SK-N-SH (cell line): ENCODE measurements around the gene MSH2. TPM values are rescaled to one million over a fixed set of nuclear protein-coding genes. Genes with fewer than 3 reads are reported as not detected.

Experiments
- CTCF ChIA-PET: fragments of 300-600, 350-600 bp; formaldehyde crosslinking; extraction: SDS; loops from one replicate; lab custom pipeline; 2021; lab: Yijun Ruan, JAX
- POLR2A ChIA-PET: fragments of 350-600 bp; sonication (Branson Sonifier 250); formaldehyde crosslinking; extraction: SDS; loops from one replicate; lab custom pipeline; 2020; ENCODE audit warnings: antibody characterized with exemption, inconsistent platforms; lab: Yijun Ruan, JAX
- DNase-seq: peaks from one replicate; pipeline ENCODE4 v3.0.0; 2012
- H2AFZ ChIP-seq: fragments of 200-600 bp; sonication (generic); 2 replicates; pipeline ENCODE4 v1.8.1; 2016; ENCODE audit warnings: antibody characterized with exemption, mild to moderate bottlenecking, low read depth
- H3F3A ChIP-seq: fragments of 200-600 bp; sonication (generic); replicated peaks from 2 replicates; pipeline ENCODE3; 2016; ENCODE audit warnings: antibody characterized with exemption, mild to moderate bottlenecking; ENCODE audit not compliant: insufficient read depth
- H3K27ac ChIP-seq, 2 experiments: fragments of 200-500 bp in 1 of 2; fragments of 200-600 bp in 1 of 2; sonication (Bioruptor generic) in 1 of 2; sonication (generic), shearing (Covaris generic) in 1 of 2; 2 replicates each; pipeline versions ENCODE4 v1.5.1 to v1.6.1; 2014 to 2016; ENCODE audit warnings: low read depth in 2 of 2, inconsistent platforms in 1 of 2, low read length in 1 of 2, mild to moderate bottlenecking in 1 of 2, mixed read lengths in 1 of 2
- H3K27me3 ChIP-seq: fragments of 200-600 bp; sonication (generic), shearing (Covaris generic); 2 replicates; pipeline ENCODE4 v1.6.1; 2016; ENCODE audit warnings: mixed run types; ENCODE audit not compliant: insufficient read depth
- H3K36me3 ChIP-seq, 2 experiments: fragments of 200-500 bp in 1 of 2; fragments of 200-600 bp in 1 of 2; sonication (Bioruptor generic) in 1 of 2; sonication (generic) in 1 of 2; replicated peaks in 1 of 2; 2 replicates each; pipeline versions ENCODE3 to v1.5.1; 2014 to 2016; ENCODE audit warnings: low read length in 1 of 2, mild to moderate bottlenecking in 1 of 2; ENCODE audit not compliant: insufficient read depth in 2 of 2, control insufficient read depth in 1 of 2
- H3K4me1 ChIP-seq, 2 experiments: fragments of 200-500 bp in 1 of 2; fragments of 200-600 bp in 1 of 2; sonication (Bioruptor generic) in 1 of 2; sonication (generic), shearing (Covaris generic) in 1 of 2; 2 replicates each; pipeline versions ENCODE4 v1.5.1 to v1.6.1; 2014 to 2016; ENCODE audit warnings: low read depth in 1 of 2, low read length in 1 of 2, mixed run types in 1 of 2; ENCODE audit not compliant: insufficient read depth in 2 of 2, control insufficient read depth in 1 of 2
- H3K4me2 ChIP-seq: fragments of 200-600 bp; sonication (generic), shearing (Covaris generic); 2 replicates; pipeline ENCODE4 v1.6.1; 2017; ENCODE audit warnings: mixed run types
- H3K4me3 ChIP-seq, 2 experiments: fragments of 200-500 bp in 1 of 2; fragments of 200-600 bp in 1 of 2; sonication (Bioruptor generic) in 1 of 2; sonication (generic), shearing (Covaris generic) in 1 of 2; 2 replicates each; pipeline versions ENCODE4 v1.5.1 to v1.8.1; 2014 to 2016; ENCODE audit warnings: low read depth in 2 of 2, inconsistent platforms in 1 of 2, low read length in 1 of 2, mild to moderate bottlenecking in 1 of 2, mixed read lengths in 1 of 2, moderate library complexity in 1 of 2
- H3K79me2 ChIP-seq: fragments of 200-600 bp; sonication (generic); 2 replicates; pipeline ENCODE4 v1.8.1; 2017; ENCODE audit warnings: mild to moderate bottlenecking; ENCODE audit not compliant: insufficient read depth
- H3K9ac ChIP-seq: fragments of 200-600 bp; sonication (generic); 2 replicates; pipeline ENCODE4 v1.6.1; 2017; ENCODE audit warnings: mixed run types
- H3K9me2 ChIP-seq: fragments of 200-600 bp; sonication (generic); 2 replicates; pipeline ENCODE4 v1.6.1; 2017; ENCODE audit warnings: mixed run types
- H3K9me3 ChIP-seq: fragments of 200-600 bp; sonication (generic); 2 replicates; pipeline ENCODE4 v1.6.1; 2017; ENCODE audit warnings: mixed run types, mild to moderate bottlenecking, moderate library complexity
- H4K20me1 ChIP-seq: fragments of 200-600 bp; sonication (generic); 2 replicates; pipeline ENCODE4 v1.6.1; 2017; ENCODE audit warnings: mild to moderate bottlenecking, mixed run types; ENCODE audit not compliant: insufficient read depth
- CHD2 ChIP-seq: fragments of 150-350 bp; IDR thresholded peaks from 2 replicates; pipeline ENCODE4 v1.6.1; 2018; ENCODE audit warnings: low read length; ENCODE audit not compliant: partially characterized antibody
- ELF1 ChIP-seq: IDR thresholded peaks from 2 replicates; pipeline ENCODE4 v1.4.0; 2012
- EP300 ChIP-seq, 2 experiments: IDR thresholded peaks; 2 replicates each; pipeline versions ENCODE4 v1.4.0 to v1.6.1; 2012; ENCODE audit warnings: borderline replicate concordance in 1 of 2, low read depth in 1 of 2, low read length in 1 of 2
- FOSL2 ChIP-seq: IDR thresholded peaks from 2 replicates; pipeline ENCODE4 v1.4.0; 2012; ENCODE audit warnings: low read depth, mild to moderate bottlenecking, moderate library complexity, borderline replicate concordance
- FOXJ3 ChIP-seq: sonication (generic); formaldehyde crosslinking; IDR thresholded peaks from 2 replicates; pipeline ENCODE4 v1.5.1; 2020; ENCODE audit warnings: mild to moderate bottlenecking, missing genetic modification reagents
- GABPA ChIP-seq: IDR thresholded peaks from 2 replicates; pipeline ENCODE4 v1.4.0; 2012; ENCODE audit warnings: low read depth, mild to moderate bottlenecking
- GATA2 ChIP-seq: sonication (generic); formaldehyde crosslinking; IDR thresholded peaks from 2 replicates; pipeline ENCODE4 v1.5.0; 2020; ENCODE audit warnings: mild to moderate bottlenecking, missing genetic modification reagents
- JUND ChIP-seq: IDR thresholded peaks from 2 replicates; pipeline ENCODE4 v1.4.0; 2012
- MXI1 ChIP-seq: IDR thresholded peaks from 2 replicates; pipeline ENCODE4 v1.6.1; 2012; ENCODE audit warnings: mild to moderate bottlenecking, low read depth, low read length, improper control_type of control experiment
- NFIC ChIP-seq: IDR thresholded peaks from 2 replicates; pipeline ENCODE4 v1.4.0; 2012; ENCODE audit warnings: borderline replicate concordance
- NRF1 ChIP-seq: IDR thresholded peaks from 2 replicates; pipeline ENCODE4 v1.6.1; 2012; ENCODE audit warnings: low read depth, mild to moderate bottlenecking, low read length
- POLR2AphosphoS5 ChIP-seq: IDR thresholded peaks from 2 replicates; pipeline ENCODE4 v1.6.1; 2012; ENCODE audit warnings: low read depth, low read length
- RAD21 ChIP-seq: IDR thresholded peaks from 2 replicates; pipeline ENCODE4 v1.6.1; 2012; ENCODE audit warnings: mild to moderate bottlenecking, low read length
- RCOR1 ChIP-seq: fragments of 150-350 bp; IDR thresholded peaks from 2 replicates; pipeline ENCODE4 v1.6.1; 2017; ENCODE audit warnings: antibody characterized with exemption, low read length
- RFX5 ChIP-seq: IDR thresholded peaks from 2 replicates; pipeline ENCODE4 v1.6.1; 2012; ENCODE audit warnings: mild to moderate bottlenecking, improper control_type of control experiment, low read length
- SIN3A ChIP-seq: IDR thresholded peaks from 2 replicates; pipeline ENCODE4 v1.6.1; 2012; ENCODE audit warnings: low read depth, mild to moderate bottlenecking, low read length, moderate library complexity, borderline replicate concordance
- SMC3 ChIP-seq: IDR thresholded peaks from 2 replicates; pipeline ENCODE4 v1.6.1; 2012; ENCODE audit warnings: low read depth, low read length, improper control_type of control experiment
- TAF1 ChIP-seq: IDR thresholded peaks from 2 replicates; pipeline ENCODE4 v1.6.1; 2012; ENCODE audit warnings: low read depth, mild to moderate bottlenecking, low read length, moderate library complexity, borderline replicate concordance
- TCF12 ChIP-seq: IDR thresholded peaks from 2 replicates; pipeline ENCODE4 v1.4.0; 2012
- TEAD4 ChIP-seq: IDR thresholded peaks from 2 replicates; pipeline ENCODE4 v1.4.0; 2012; ENCODE audit warnings: mild to moderate bottlenecking, borderline replicate concordance; ENCODE audit not compliant: insufficient read depth
- YY1 ChIP-seq: IDR thresholded peaks from 2 replicates; pipeline ENCODE4 v1.4.0; 2012; ENCODE audit warnings: low read depth, mild to moderate bottlenecking
- WGBS: methylation state at CpG from one replicate; pipeline ENCODE4 v1.1.6; 2017; ENCODE audit warnings: low lambda C conversion rate; 5-methylcytosine and 5-hydroxymethylcytosine counted together
- polyA plus RNA-seq, 3 experiments: library from polyadenylated mRNA; depleted of rRNA; stranded (reverse); fragments of >200 nt; gene quantifications; 2 replicates each; pipeline ENCODE4 v1.2.3, GENCODE V29; 2012
- TF ChIP-seq, protein P1 (sequence below): IDR thresholded peaks from 2 replicates; pipeline ENCODE4 v1.4.0; 2012; ENCODE audit warnings: low read depth, borderline replicate concordance
- TF ChIP-seq, protein P2 (sequence below): IDR thresholded peaks from 2 replicates; pipeline ENCODE4 v1.4.0; 2012; ENCODE audit warnings: low read depth
- TF ChIP-seq, protein P3 (sequence below): IDR thresholded peaks from 2 replicates; pipeline ENCODE4; 2012
- TF ChIP-seq, protein P4 (sequence below): fragments of 150-350 bp; IDR thresholded peaks from 2 replicates; pipeline ENCODE4 v1.6.1; 2016; ENCODE audit warnings: mild to moderate bottlenecking, low read depth, low read length

MSH2 gene
- polyA plus RNA-seq, 1 of the 3 experiments (the other 2 are of a cell fraction), result 13.7 TPM

DNA sequence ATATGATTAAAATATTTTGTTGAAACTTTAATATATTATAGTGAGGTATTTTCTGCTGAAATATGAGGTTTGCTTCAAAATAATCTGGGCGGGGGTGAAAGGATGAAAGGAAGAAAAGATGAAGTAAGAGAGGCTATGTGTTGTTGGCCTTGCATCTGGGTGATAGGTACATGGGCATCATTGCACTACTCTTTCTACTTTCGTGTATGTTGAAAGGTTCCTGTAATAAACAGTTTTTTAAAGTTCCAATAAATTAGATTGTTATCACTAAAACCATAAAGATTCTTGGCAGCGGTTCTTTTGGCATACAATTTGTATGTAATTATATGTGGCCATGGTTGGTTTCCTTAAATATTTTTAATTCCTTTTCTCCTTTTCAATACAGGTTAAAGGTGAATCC, 23.6 kb upstream of the MSH2 start:
- DNase-seq, result no peak
- Histone ChIP-seq H3K9ac (no peak overlapping the region), H3K9me2 (no peaks in the 10 kb centered on the region), H3F3A (no peaks in the 10 kb centered on the region), H3K4me2 (no peak overlapping the region), H3K36me3 (no peaks in the 10 kb centered on the region), H3K27ac (no peak overlapping the region), H3K4me3 (no peak overlapping the region), H3K27me3 (no peaks in the 10 kb centered on the region), H3K9me3 (no peaks in the 10 kb centered on the region), H4K20me1 (no peaks in the 10 kb centered on the region), H3K79me2 (no peaks in the 10 kb centered on the region), H3K4me1 (no peaks in the 10 kb centered on the region), H2AFZ (no peak overlapping the region)
- ChIA-PET CTCF (interaction anchor here (1.3 to 3.4 kb wide), 3 partner anchors 8 to 44 kb away, joined by 3 to 21 read pairs (median 6); no protein-coding TSS in a partner anchor), POLR2A (no interaction called here)
- 78% methylated on average over 3 of the region's 3 CpGs for WGBS
- TF ChIP-seq GATA2, result no peak
- TF ChIP-seq NRF1, result no peak
- no peak for TF ChIP-seq NFIC
- TF ChIP-seq GABPA, result no peak
- TF ChIP-seq, protein P1, sequence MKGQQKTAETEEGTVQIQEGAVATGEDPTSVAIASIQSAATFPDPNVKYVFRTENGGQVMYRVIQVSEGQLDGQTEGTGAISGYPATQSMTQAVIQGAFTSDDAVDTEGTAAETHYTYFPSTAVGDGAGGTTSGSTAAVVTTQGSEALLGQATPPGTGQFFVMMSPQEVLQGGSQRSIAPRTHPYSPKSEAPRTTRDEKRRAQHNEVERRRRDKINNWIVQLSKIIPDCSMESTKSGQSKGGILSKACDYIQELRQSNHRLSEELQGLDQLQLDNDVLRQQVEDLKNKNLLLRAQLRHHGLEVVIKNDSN, result no peak
- TF ChIP-seq, protein P2, sequence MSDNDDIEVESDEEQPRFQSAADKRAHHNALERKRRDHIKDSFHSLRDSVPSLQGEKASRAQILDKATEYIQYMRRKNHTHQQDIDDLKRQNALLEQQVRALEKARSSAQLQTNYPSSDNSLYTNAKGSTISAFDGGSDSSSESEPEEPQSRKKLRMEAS, result no peak
- no peak for TF ChIP-seq CHD2
- TF ChIP-seq TAF1, result no peak
- no peak for TF ChIP-seq ELF1
- no peak for TF ChIP-seq TEAD4
- no peak for TF ChIP-seq RFX5
- TF ChIP-seq, protein P3, sequence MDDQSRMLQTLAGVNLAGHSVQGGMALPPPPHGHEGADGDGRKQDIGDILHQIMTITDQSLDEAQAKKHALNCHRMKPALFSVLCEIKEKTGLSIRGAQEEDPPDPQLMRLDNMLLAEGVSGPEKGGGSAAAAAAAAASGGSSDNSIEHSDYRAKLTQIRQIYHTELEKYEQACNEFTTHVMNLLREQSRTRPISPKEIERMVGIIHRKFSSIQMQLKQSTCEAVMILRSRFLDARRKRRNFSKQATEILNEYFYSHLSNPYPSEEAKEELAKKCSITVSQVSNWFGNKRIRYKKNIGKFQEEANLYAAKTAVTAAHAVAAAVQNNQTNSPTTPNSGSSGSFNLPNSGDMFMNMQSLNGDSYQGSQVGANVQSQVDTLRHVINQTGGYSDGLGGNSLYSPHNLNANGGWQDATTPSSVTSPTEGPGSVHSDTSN, result no peak
- TF ChIP-seq YY1, result no peak
- TF ChIP-seq TCF12, result no peak
- TF ChIP-seq SIN3A, result no peak

DNA sequence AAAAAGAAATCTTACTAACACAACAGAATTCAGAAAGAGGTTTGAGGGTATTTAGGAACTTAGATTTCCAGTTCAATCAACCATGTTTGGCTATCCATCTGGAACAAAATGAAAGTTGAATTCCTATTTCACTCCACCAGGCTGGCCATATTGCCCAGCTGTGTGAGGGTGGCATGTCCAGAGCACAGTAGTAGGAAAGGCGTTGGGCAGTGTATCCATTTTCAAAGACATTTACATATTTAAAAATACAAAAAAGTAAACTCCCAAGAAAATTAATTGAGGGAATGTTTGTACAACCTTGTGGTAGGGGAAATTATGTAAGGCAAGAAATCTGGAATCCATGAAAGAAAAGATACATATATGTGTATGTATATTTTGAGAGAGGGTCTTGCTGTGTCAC, 21.5 kb upstream of the MSH2 start:
- 89% methylated on average over 1 of the region's 1 CpG for WGBS
- H3F3A ChIP-seq, result no peaks in the 10 kb centered on the region
- H2AFZ ChIP-seq, result no peak overlapping the region
- POLR2A ChIA-PET, result no interaction called here
- no peak for DNase-seq
- no peaks in the 10 kb centered on the region for H4K20me1 ChIP-seq
- no peaks in the 10 kb centered on the region for H3K36me3 ChIP-seq
- H3K4me3 ChIP-seq, result no peak overlapping the region
- no peaks in the 10 kb centered on the region for H3K79me2 ChIP-seq
- H3K9ac ChIP-seq, result no peak overlapping the region
- TF ChIP-seq EP300 (IDR thresholded peaks at IDR 0.05; ENCODE audit: borderline replicate concordance in 1 of 2, low read depth in 1 of 2, low read length in 1 of 2) (no peak), GABPA (no peak), RAD21 (no peak), RCOR1 (no peak), MXI1 (no peak), FOXJ3 (no peak), POLR2AphosphoS5 (no peak), TCF12 (no peak), NRF1 (no peak), ELF1 (no peak), JUND (no peak), SMC3 (no peak), FOSL2 (no peak)
- TF ChIP-seq, protein P4, sequence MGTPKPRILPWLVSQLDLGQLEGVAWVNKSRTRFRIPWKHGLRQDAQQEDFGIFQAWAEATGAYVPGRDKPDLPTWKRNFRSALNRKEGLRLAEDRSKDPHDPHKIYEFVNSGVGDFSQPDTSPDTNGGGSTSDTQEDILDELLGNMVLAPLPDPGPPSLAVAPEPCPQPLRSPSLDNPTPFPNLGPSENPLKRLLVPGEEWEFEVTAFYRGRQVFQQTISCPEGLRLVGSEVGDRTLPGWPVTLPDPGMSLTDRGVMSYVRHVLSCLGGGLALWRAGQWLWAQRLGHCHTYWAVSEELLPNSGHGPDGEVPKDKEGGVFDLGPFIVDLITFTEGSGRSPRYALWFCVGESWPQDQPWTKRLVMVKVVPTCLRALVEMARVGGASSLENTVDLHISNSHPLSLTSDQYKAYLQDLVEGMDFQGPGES, result no peak
- TF ChIP-seq, protein P1, result no peak
- TF ChIP-seq, all 33 proteins: peak for 0
- H3K4me2 ChIP-seq, result no peak overlapping the region
- CTCF ChIA-PET, result interaction anchor here (1.3 kb wide), 1 partner anchor 46 kb away, joined by 4 read pairs; no protein-coding TSS in a partner anchor
- H3K4me1 ChIP-seq, result no peaks in the 10 kb centered on the region
- no peaks in the 10 kb centered on the region for H3K9me3 ChIP-seq
- H3K9me2 ChIP-seq, result no peaks in the 10 kb centered on the region
- no peaks in the 10 kb centered on the region for H3K27me3 ChIP-seq
- no peak overlapping the region for H3K27ac ChIP-seq
